ENCODE data around the gene CAAP1. TPM values are rescaled to one million over a fixed set of nuclear protein-coding genes. Genes with fewer than 3 reads are reported as not detected.

CAAP1 gene
- total and polyA plus RNA-seq, 11 donors = 4.8 to 10.8 (median 7.0) TPM

GRCh38 chr9:26814799-26815198, 77.8 kb downstream of the CAAP1 start:
- no peaks in the 10 kb centered on the region for H3K27me3 ChIP-seq
- 57 to 64% (median 63%) methylated on average over 2 of the region's 2 CpGs for WGBS, 4 donors
- ATAC-seq (no peak), DNase-seq (no peak)
- TF ChIP-seq CTCF (IDR thresholded peaks at IDR 0.05) (no peak), POLR2A (IDR thresholded peaks at IDR 0.05) (no peak)
- H3K4me3 ChIP-seq = no peak overlapping the region
- intact Hi-C loops (cut with DNase I) = no loop called here
- H3K9me3 ChIP-seq = no peaks in the 10 kb centered on the region
- H3K36me3 ChIP-seq = no peaks in the 10 kb centered on the region
- H3K4me1 ChIP-seq = no peaks in the 10 kb centered on the region
- no peak overlapping the region for H3K27ac ChIP-seq

- intact Hi-C loops (cut with DNase I) = no loop called here
- Histone ChIP-seq H3K9me3 (no peaks in the 10 kb centered on the region), H3K4me1 (no peaks in the 10 kb centered on the region), H3K4me3 (no peak overlapping the region), H3K27me3 (no peaks in the 10 kb centered on the region), H3K27ac (no peak overlapping the region), H3K36me3 (no peaks in the 10 kb centered on the region)
- ATAC-seq (no peak), DNase-seq (no peak)
- TF ChIP-seq POLR2A (IDR thresholded peaks at IDR 0.05) = no peak
- TF ChIP-seq CTCF (IDR thresholded peaks at IDR 0.05) = no peak
Observed at GRCh38 chr9:26813247-26813646, 79.4 kb downstream of the CAAP1 start.

- Histone ChIP-seq H3K27me3 (no peaks in the 10 kb centered on the region), H3K9me3 (no peaks in the 10 kb centered on the region), H3K4me3 (no peak overlapping the region), H3K36me3 (no peaks in the 10 kb centered on the region), H3K4me1 (no peaks in the 10 kb centered on the region), H3K27ac (no peak overlapping the region)
- no peak for DNase-seq
- TF ChIP-seq POLR2A (IDR thresholded peaks at IDR 0.05) (no peak), CTCF (IDR thresholded peaks at IDR 0.05) (no peak)
- ATAC-seq = no peak
- intact Hi-C loops (cut with DNase I) = no loop called here
- 86 to 89% (median 88%) methylated on average over 3 of the region's 3 CpGs for WGBS, 4 donors
Observed at GRCh38 chr9:26812217-26812616, 80.4 kb downstream of the CAAP1 start.

GRCh38 chr9:26811106-26811505, 81.5 kb downstream of the CAAP1 start:
- intact Hi-C loops (cut with DNase I) = no loop called here

More at GRCh38 chr9:26811106-26811505, 81.5 kb downstream of the CAAP1 start:
- Histone ChIP-seq H3K27me3 (no peaks in the 10 kb centered on the region), H3K4me1 (no peaks in the 10 kb centered on the region), H3K9me3 (no peaks in the 10 kb centered on the region), H3K4me3 (no peak overlapping the region), H3K36me3 (no peaks in the 10 kb centered on the region), H3K27ac (no peak overlapping the region)
- TF ChIP-seq CTCF (IDR thresholded peaks at IDR 0.05) (no peak), POLR2A (IDR thresholded peaks at IDR 0.05) (no peak)
- no peak for ATAC-seq
- no peak for DNase-seq

All from heart left ventricle (tissue), 16 donors.